CD4-positive, alpha-beta T cell treated with Interleukin-15 for 1 hour (primary cell): ENCODE data around the gene SAMD13.
A peak's percentile ranks its signal among the peaks of the same experiment; 100 is the strongest.

Experiments
- DNase-seq: peaks from one replicate; pipeline ENCODE4 v3.0.0-alpha.2; 2020

The SAMD13 gene

GRCh38 chr1:84301004-84301784, at the start of gene SAMD13:
Gene SAMD13, plus strand, starts transcription at chr1:84301708. Its CDS starts 1,527 bp downstream, at chr1:84303235.
- DNase-seq: peak; percentile 38

GRCh38 chr1:84253036-84253435, 48.5 kb upstream of the SAMD13 start:
- DNase-seq: no peak

GRCh38 chr1:84253891-84254290, 47.6 kb upstream of the SAMD13 start:
- DNase-seq: no peak

GRCh38 chr1:84254703-84255238, 46.7 kb upstream of the SAMD13 start:
- no peak for DNase-seq

GRCh38 chr1:84255582-84255981, 45.9 kb upstream of the SAMD13 start:
- no peak for DNase-seq

GRCh38 chr1:84257617-84258016, 43.9 kb upstream of the SAMD13 start:
- no peak for DNase-seq

- DNase-seq: no peak
Measured at GRCh38 chr1:84259376-84259775, 42.1 kb upstream of the SAMD13 start.

GRCh38 chr1:84259989-84260388, 41.5 kb upstream of the SAMD13 start:
- no peak for DNase-seq

- no peak for DNase-seq
Measured at GRCh38 chr1:84260852-84261518, 40.5 kb upstream of the SAMD13 start.

GRCh38 chr1:84264961-84265360, 36.5 kb upstream of the SAMD13 start:
- no peak for DNase-seq

GRCh38 chr1:84265867-84266266, 35.6 kb upstream of the SAMD13 start:
- no peak for DNase-seq

GRCh38 chr1:84266748-84267147, 34.8 kb upstream of the SAMD13 start:
- no peak for DNase-seq

GRCh38 chr1:84267476-84267875, 34.0 kb upstream of the SAMD13 start:
- no peak for DNase-seq

GRCh38 chr1:84268346-84268745, 33.2 kb upstream of the SAMD13 start:
- DNase-seq: no peak

GRCh38 chr1:84269306-84269705, 32.2 kb upstream of the SAMD13 start:
- DNase-seq: no peak

GRCh38 chr1:84271441-84272151, 29.9 kb upstream of the SAMD13 start:
- DNase-seq: no peak

- DNase-seq: no peak
Measured at GRCh38 chr1:84272401-84272800, 29.1 kb upstream of the SAMD13 start.

GRCh38 chr1:84277343-84278059, 24.0 kb upstream of the SAMD13 start:
- DNase-seq: no peak

GRCh38 chr1:84278905-84279304, 22.6 kb upstream of the SAMD13 start:
- DNase-seq: no peak

GRCh38 chr1:84280912-84281311, 20.6 kb upstream of the SAMD13 start:
- DNase-seq: no peak

- DNase-seq: no peak
Measured at GRCh38 chr1:84282780-84283333, 18.7 kb upstream of the SAMD13 start.

GRCh38 chr1:84283381-84283780, 18.1 kb upstream of the SAMD13 start:
- no peak for DNase-seq

GRCh38 chr1:84286071-84286470, 15.4 kb upstream of the SAMD13 start:
- DNase-seq: no peak
